Transverse colon (tissue), 4 donors: ENCODE measurements around the gene POLD1. TPM values are rescaled to one million over a fixed set of nuclear protein-coding genes. Genes with fewer than 3 reads are reported as not detected.

Experiments
- DNase-seq: peaks from one replicate; pipeline ENCODE4 v3.0.0-alpha.2; 2019
- H3K27ac ChIP-seq, 4 donors: fragments of 200-600 bp; sonication (generic); 2 replicates each; pipeline ENCODE4 v1.5.1; 2016 to 2018; ENCODE audit warnings: inconsistent platforms in 4 of 4
- H3K27me3 ChIP-seq: fragments of 200-600 bp; sonication (generic); 2 replicates; pipeline ENCODE4 v1.5.1; 2017; ENCODE audit warnings: inconsistent platforms
- H3K36me3 ChIP-seq, 4 donors: fragments of 200-600 bp; sonication (generic); 2 replicates each; pipeline ENCODE4 v1.5.1; 2017 to 2019; ENCODE audit warnings: inconsistent platforms in 4 of 4
- H3K4me1 ChIP-seq, 4 donors: fragments of 200-600 bp; sonication (generic); 2 replicates each; pipeline ENCODE4 v1.5.1; 2017 to 2020; ENCODE audit warnings: inconsistent platforms in 4 of 4
- H3K4me3 ChIP-seq, 4 donors: fragments of 200-600 bp; sonication (generic); 1 replicate in 1 of 4; 2 replicates in 3 of 4; pipeline versions ENCODE4 v1.5.1 to v1.6.1; 2017 to 2019; ENCODE audit warnings: inconsistent platforms in 4 of 4
- H3K9me3 ChIP-seq, 2 donors: fragments of 200-600 bp; sonication (generic); 2 replicates each; pipeline ENCODE4 v1.5.1; 2017 to 2019; ENCODE audit warnings: inconsistent platforms in 2 of 2
- CTCF ChIP-seq, 5 experiments: fragments of 200-600 bp in 3 of 5; fragments of 450-650 bp in 2 of 5; sonication (generic) in 3 of 5; IDR thresholded peaks; 1 replicate in 2 of 5; 2 replicates in 3 of 5; pipeline ENCODE4 v1.5.1; 2016 to 2017; ENCODE audit warnings: antibody characterized with exemption in 5 of 5, inconsistent platforms in 3 of 5, mild to moderate bottlenecking in 2 of 5, moderate library complexity in 1 of 5
- EP300 ChIP-seq: sonication (generic); formaldehyde crosslinking; IDR thresholded peaks from one replicate; pipeline ENCODE4 v1.6.1; 2017; ENCODE audit warnings: antibody characterized with exemption, low read depth
- POLR2A ChIP-seq: fragments of 450-650 bp; IDR thresholded peaks from one replicate; pipeline ENCODE4 v1.6.1; 2016; ENCODE audit warnings: antibody characterized with exemption, mild to moderate bottlenecking, moderate library complexity
- POLR2AphosphoS5 ChIP-seq, 3 donors: sonication (generic); formaldehyde crosslinking; IDR thresholded peaks; one replicate each; pipeline ENCODE4 v1.6.1; 2016; ENCODE audit warnings: antibody characterized with exemption in 3 of 3
- WGBS, 2 donors: methylation state at CpG; one replicate each; pipeline ENCODE4 v1.1.5; 2018; ENCODE audit warnings: low coverage in 1 of 2; 5-methylcytosine and 5-hydroxymethylcytosine counted together
- in situ Hi-C, 4 donors: fragments of 200-750 bp; cut with MboI; loops; one replicate each; pipeline versions ENCODE4 v1.15.0 to v1.15.1; 2017; ENCODE audit warnings: low sequenced_read_pairs in 3 of 4, low pct_ligation_motif_present in 1 of 4, low pct_unique_long_range_greater_than_20kb in 1 of 4
- intact Hi-C: fragments of 100-400 bp; cut with DNase I; formaldehyde crosslinking; loops from one replicate; pipeline ENCODE4 v1.15.1; 2023; ENCODE audit warnings: low total_unique reads
- total RNA-seq, 4 donors: library from RNA; depleted of rRNA; stranded (reverse); fragments of >200 nt; gene quantifications; one replicate each; pipeline ENCODE4 v1.1.0, GENCODE V29; 2016

POLD1 gene
- total RNA-seq, 4 donors from 2014 or later: 14.6 to 59.1 (median 25.9) TPM

- H3K27ac ChIP-seq: peak overlapping the region; percentile 79 to 84 (median 81)
- intact Hi-C loops: no loop called here
- no peaks in the 10 kb centered on the region for H3K9me3 ChIP-seq
Observed at GRCh38 chr19:50358483-50359327, 25.4 kb upstream of the POLD1 start.

DNA sequence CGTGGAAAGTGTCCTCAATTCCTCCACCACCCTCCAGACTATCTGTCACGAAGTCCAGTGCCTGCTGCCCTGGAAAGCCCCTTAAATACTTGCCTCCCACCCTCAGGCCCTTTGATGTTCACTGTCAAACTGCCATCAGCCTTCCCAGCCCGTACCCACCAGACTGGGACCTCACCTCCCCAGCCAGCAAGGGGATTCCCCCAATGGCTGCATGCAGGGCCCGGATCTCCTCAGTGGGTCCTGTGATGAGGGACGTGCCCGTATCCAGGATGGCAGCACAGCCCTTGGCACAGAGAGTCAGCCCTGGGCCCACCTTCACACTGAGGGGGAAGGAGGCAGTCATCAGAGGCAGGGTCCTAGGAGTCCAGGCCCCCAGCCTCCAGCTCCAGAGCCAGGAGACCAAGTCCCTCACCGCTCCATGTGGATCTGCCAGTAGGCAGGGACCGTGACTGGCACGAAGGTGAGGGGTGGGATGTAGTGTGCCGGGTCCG lies 24.8 kb upstream of the POLD1 start:
- Histone ChIP-seq H3K27me3 (no peaks in the 10 kb centered on the region), H3K4me3 (no peak overlapping the region), H3K27ac (no peak overlapping the region), H3K4me1 (peaks cover 0 to 11% (median 9%) of the 10 kb centered on the region in 4 donors), H3K9me3 (no peaks in the 10 kb centered on the region), H3K36me3 (no peaks in the 10 kb centered on the region)
- DNase-seq: no peak
- intact Hi-C loops (no loop called here), in situ Hi-C loops (loop anchor here (10.0 to 25.0 kb wide), 2 partner anchors 103 to 425 kb away; no protein-coding TSS in a partner anchor)
- 91 to 100% methylated on average over 1 to 11 of the region's 11 CpGs for WGBS, 2 donors
- TF ChIP-seq POLR2A (no peak), POLR2AphosphoS5 (IDR thresholded peaks at IDR 0.05) (no peak), CTCF (IDR thresholded peaks at IDR 0.05) (no peak), EP300 (no peak)

More at GRCh38 chr19:50358483-50359327, 25.4 kb upstream of the POLD1 start:
- H3K4me3 ChIP-seq: peak overlapping the region; percentile 9 to 52 (median 24)
- peaks cover 0 to 11% (median 9%) of the 10 kb centered on the region in 4 donors for H3K4me1 ChIP-seq
- TF ChIP-seq POLR2AphosphoS5 (IDR thresholded peaks at IDR 0.05) (peak; percentile 14 to 75 (median 67)), POLR2A (peak; percentile 45), CTCF (IDR thresholded peaks at IDR 0.05) (no peak), EP300 (no peak)
- in situ Hi-C loops: loop anchor here (10.0 to 25.0 kb wide), 2 partner anchors 104 to 426 kb away; no protein-coding TSS in a partner anchor
- DNase-seq: peak; percentile 64
- H3K36me3 ChIP-seq: no peaks in the 10 kb centered on the region
- no peaks in the 10 kb centered on the region for H3K27me3 ChIP-seq
- 40 to 62% methylated on average over 2 to 54 of the region's 54 CpGs for WGBS, 2 donors

DNA sequence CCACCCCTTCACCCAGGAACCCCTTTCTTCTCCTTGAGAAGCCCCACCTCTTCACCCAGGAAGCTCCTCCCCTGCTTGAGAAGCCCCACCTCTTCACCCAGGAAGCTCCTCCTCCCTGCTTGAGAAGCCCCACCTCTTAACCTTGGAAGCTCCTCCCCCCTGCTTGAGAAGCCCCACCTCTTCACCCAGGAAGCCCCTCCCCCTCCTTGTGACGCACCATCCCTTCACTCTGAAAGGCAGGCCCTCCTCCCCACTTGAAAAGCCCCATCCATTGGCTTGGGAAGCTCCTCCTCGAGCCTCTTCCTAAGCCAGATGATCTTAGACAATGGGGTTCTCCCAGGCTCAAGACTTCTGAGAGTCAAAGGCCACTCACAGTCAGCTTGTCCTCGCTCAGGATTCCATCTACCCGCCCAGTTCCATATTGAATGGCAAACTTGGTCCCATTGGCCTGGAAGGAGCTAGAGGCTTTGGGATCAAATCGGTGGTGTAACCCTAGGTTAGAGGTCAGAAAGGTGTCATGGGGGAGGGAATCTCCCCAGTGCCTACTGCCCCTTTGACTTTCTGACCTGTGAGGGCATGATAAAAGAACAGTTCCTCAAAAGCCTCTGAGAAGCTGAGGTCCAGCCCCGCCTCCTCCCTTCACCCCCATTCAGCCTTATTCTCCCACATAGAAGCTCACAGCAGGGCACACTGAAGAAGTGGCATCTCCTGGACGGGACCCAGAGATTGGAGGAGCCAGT lies 22.7 kb upstream of the POLD1 start:
- intact Hi-C loops: no loop called here
- whole genome bisulfite sequencing, 2 donors: 80 to 86% methylated on average over 3 to 7 of the region's 7 CpGs
- no peak for DNase-seq
- Histone ChIP-seq H3K4me3 (no peak overlapping the region), H3K9me3 (no peaks in the 10 kb centered on the region), H3K4me1 (peaks cover 0 to 11% (median 9%) of the 10 kb centered on the region in 4 donors), H3K36me3 (no peaks in the 10 kb centered on the region), H3K27ac (no peak overlapping the region), H3K27me3 (no peaks in the 10 kb centered on the region)
- TF ChIP-seq EP300 (no peak), POLR2A (no peak), POLR2AphosphoS5 (IDR thresholded peaks at IDR 0.05) (no peak), CTCF (IDR thresholded peaks at IDR 0.05) (no peak)
- in situ Hi-C loops: loop anchor here in 3 of 4 donors (10.0 to 25.0 kb wide), 3 partner anchors 63 to 103 kb away; no protein-coding TSS in a partner anchor

DNA sequence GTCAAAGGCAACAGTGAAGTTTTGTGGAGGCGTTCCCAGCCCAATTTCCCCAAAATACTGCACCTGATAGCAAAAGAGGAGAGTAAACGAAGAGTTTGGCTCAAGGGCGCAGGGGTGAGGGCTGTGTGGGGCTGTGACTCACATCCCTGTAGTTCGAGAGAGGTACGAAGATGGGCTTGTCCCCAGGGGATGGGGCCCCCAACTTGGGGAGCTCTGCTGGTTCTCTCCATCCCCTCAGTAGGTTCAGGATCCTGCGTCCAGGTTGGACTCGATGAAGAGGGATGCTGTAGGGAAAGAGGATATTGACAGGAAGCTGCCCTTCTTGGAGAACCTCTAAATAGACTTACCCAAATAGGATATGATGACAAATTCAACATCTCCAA lies 22.1 kb upstream of the POLD1 start:
- in situ Hi-C loops: loop anchor here in 3 of 4 donors (10.0 to 25.0 kb wide), 3 partner anchors 63 to 103 kb away; no protein-coding TSS in a partner anchor
- Histone ChIP-seq H3K27ac (no peak overlapping the region), H3K27me3 (no peaks in the 10 kb centered on the region), H3K9me3 (no peaks in the 10 kb centered on the region), H3K4me3 (no peak overlapping the region), H3K36me3 (no peaks in the 10 kb centered on the region), H3K4me1 (peaks cover 0 to 11% (median 8%) of the 10 kb centered on the region in 4 donors)
- 85 to 92% methylated on average over 5 to 7 of the region's 7 CpGs for WGBS, 2 donors
- no peak for DNase-seq
- intact Hi-C loops: no loop called here
- TF ChIP-seq EP300 (no peak), POLR2AphosphoS5 (IDR thresholded peaks at IDR 0.05) (no peak), CTCF (IDR thresholded peaks at IDR 0.05) (no peak), POLR2A (no peak)
